SK-N-SH (cell line): ENCODE results near the gene MRGPRD. TPM values are rescaled to one million over a fixed set of nuclear protein-coding genes. Genes with fewer than 3 reads are reported as not detected.

Experiments
- CTCF ChIA-PET: fragments of 300-600, 350-600 bp; formaldehyde crosslinking; extraction: SDS; loops from one replicate; lab custom pipeline; 2021; lab: Yijun Ruan, JAX
- POLR2A ChIA-PET: fragments of 350-600 bp; sonication (Branson Sonifier 250); formaldehyde crosslinking; extraction: SDS; loops from one replicate; lab custom pipeline; 2020; ENCODE audit warnings: antibody characterized with exemption, inconsistent platforms; lab: Yijun Ruan, JAX
- DNase-seq: peaks from one replicate; pipeline ENCODE4 v3.0.0; 2012
- H2AFZ ChIP-seq: fragments of 200-600 bp; sonication (generic); 2 replicates; pipeline ENCODE4 v1.8.1; 2016; ENCODE audit warnings: antibody characterized with exemption, mild to moderate bottlenecking, low read depth
- H3F3A ChIP-seq: fragments of 200-600 bp; sonication (generic); replicated peaks from 2 replicates; pipeline ENCODE3; 2016; ENCODE audit warnings: antibody characterized with exemption, mild to moderate bottlenecking; ENCODE audit not compliant: insufficient read depth
- H3K27ac ChIP-seq, 2 experiments: fragments of 200-500 bp in 1 of 2; fragments of 200-600 bp in 1 of 2; sonication (Bioruptor generic) in 1 of 2; sonication (generic), shearing (Covaris generic) in 1 of 2; 2 replicates each; pipeline versions ENCODE4 v1.5.1 to v1.6.1; 2014 to 2016; ENCODE audit warnings: low read depth in 2 of 2, inconsistent platforms in 1 of 2, low read length in 1 of 2, mild to moderate bottlenecking in 1 of 2, mixed read lengths in 1 of 2
- H3K27me3 ChIP-seq: fragments of 200-600 bp; sonication (generic), shearing (Covaris generic); 2 replicates; pipeline ENCODE4 v1.6.1; 2016; ENCODE audit warnings: mixed run types; ENCODE audit not compliant: insufficient read depth
- H3K36me3 ChIP-seq, 2 experiments: fragments of 200-500 bp in 1 of 2; fragments of 200-600 bp in 1 of 2; sonication (Bioruptor generic) in 1 of 2; sonication (generic) in 1 of 2; replicated peaks in 1 of 2; 2 replicates each; pipeline versions ENCODE3 to v1.5.1; 2014 to 2016; ENCODE audit warnings: low read length in 1 of 2, mild to moderate bottlenecking in 1 of 2; ENCODE audit not compliant: insufficient read depth in 2 of 2, control insufficient read depth in 1 of 2
- H3K4me1 ChIP-seq, 2 experiments: fragments of 200-500 bp in 1 of 2; fragments of 200-600 bp in 1 of 2; sonication (Bioruptor generic) in 1 of 2; sonication (generic), shearing (Covaris generic) in 1 of 2; 2 replicates each; pipeline versions ENCODE4 v1.5.1 to v1.6.1; 2014 to 2016; ENCODE audit warnings: low read depth in 1 of 2, low read length in 1 of 2, mixed run types in 1 of 2; ENCODE audit not compliant: insufficient read depth in 2 of 2, control insufficient read depth in 1 of 2
- H3K4me2 ChIP-seq: fragments of 200-600 bp; sonication (generic), shearing (Covaris generic); 2 replicates; pipeline ENCODE4 v1.6.1; 2017; ENCODE audit warnings: mixed run types
- H3K4me3 ChIP-seq, 2 experiments: fragments of 200-500 bp in 1 of 2; fragments of 200-600 bp in 1 of 2; sonication (Bioruptor generic) in 1 of 2; sonication (generic), shearing (Covaris generic) in 1 of 2; 2 replicates each; pipeline versions ENCODE4 v1.5.1 to v1.8.1; 2014 to 2016; ENCODE audit warnings: low read depth in 2 of 2, inconsistent platforms in 1 of 2, low read length in 1 of 2, mild to moderate bottlenecking in 1 of 2, mixed read lengths in 1 of 2, moderate library complexity in 1 of 2
- H3K79me2 ChIP-seq: fragments of 200-600 bp; sonication (generic); 2 replicates; pipeline ENCODE4 v1.8.1; 2017; ENCODE audit warnings: mild to moderate bottlenecking; ENCODE audit not compliant: insufficient read depth
- H3K9ac ChIP-seq: fragments of 200-600 bp; sonication (generic); 2 replicates; pipeline ENCODE4 v1.6.1; 2017; ENCODE audit warnings: mixed run types
- H3K9me2 ChIP-seq: fragments of 200-600 bp; sonication (generic); 2 replicates; pipeline ENCODE4 v1.6.1; 2017; ENCODE audit warnings: mixed run types
- H3K9me3 ChIP-seq: fragments of 200-600 bp; sonication (generic); 2 replicates; pipeline ENCODE4 v1.6.1; 2017; ENCODE audit warnings: mixed run types, mild to moderate bottlenecking, moderate library complexity
- H4K20me1 ChIP-seq: fragments of 200-600 bp; sonication (generic); 2 replicates; pipeline ENCODE4 v1.6.1; 2017; ENCODE audit warnings: mild to moderate bottlenecking, mixed run types; ENCODE audit not compliant: insufficient read depth
- CHD2 ChIP-seq: fragments of 150-350 bp; IDR thresholded peaks from 2 replicates; pipeline ENCODE4 v1.6.1; 2018; ENCODE audit warnings: low read length; ENCODE audit not compliant: partially characterized antibody
- ELF1 ChIP-seq: IDR thresholded peaks from 2 replicates; pipeline ENCODE4 v1.4.0; 2012
- EP300 ChIP-seq, 2 experiments: IDR thresholded peaks; 2 replicates each; pipeline versions ENCODE4 v1.4.0 to v1.6.1; 2012; ENCODE audit warnings: borderline replicate concordance in 1 of 2, low read depth in 1 of 2, low read length in 1 of 2
- EZH2phosphoT487 ChIP-seq: fragments of 200-600 bp; sonication (generic); IDR thresholded peaks from 2 replicates; pipeline ENCODE4 v1.6.1; 2017; ENCODE audit warnings: low read depth, mixed run types, mild to moderate bottlenecking, antibody characterized with exemption, moderate library complexity, borderline replicate concordance
- FOSL2 ChIP-seq: IDR thresholded peaks from 2 replicates; pipeline ENCODE4 v1.4.0; 2012; ENCODE audit warnings: low read depth, mild to moderate bottlenecking, moderate library complexity, borderline replicate concordance
- GABPA ChIP-seq: IDR thresholded peaks from 2 replicates; pipeline ENCODE4 v1.4.0; 2012; ENCODE audit warnings: low read depth, mild to moderate bottlenecking
- IRF3 ChIP-seq: fragments of 150-350 bp; IDR thresholded peaks from 2 replicates; pipeline ENCODE4 v1.6.1; 2016; ENCODE audit warnings: mild to moderate bottlenecking, low read depth, low read length
- JUND ChIP-seq: IDR thresholded peaks from 2 replicates; pipeline ENCODE4 v1.4.0; 2012
- MXI1 ChIP-seq: IDR thresholded peaks from 2 replicates; pipeline ENCODE4 v1.6.1; 2012; ENCODE audit warnings: mild to moderate bottlenecking, low read depth, low read length, improper control_type of control experiment
- NFIC ChIP-seq: IDR thresholded peaks from 2 replicates; pipeline ENCODE4 v1.4.0; 2012; ENCODE audit warnings: borderline replicate concordance
- NRF1 ChIP-seq: IDR thresholded peaks from 2 replicates; pipeline ENCODE4 v1.6.1; 2012; ENCODE audit warnings: low read depth, mild to moderate bottlenecking, low read length
- RAD21 ChIP-seq: IDR thresholded peaks from 2 replicates; pipeline ENCODE4 v1.6.1; 2012; ENCODE audit warnings: mild to moderate bottlenecking, low read length
- RCOR1 ChIP-seq: fragments of 150-350 bp; IDR thresholded peaks from 2 replicates; pipeline ENCODE4 v1.6.1; 2017; ENCODE audit warnings: antibody characterized with exemption, low read length
- RFX5 ChIP-seq: IDR thresholded peaks from 2 replicates; pipeline ENCODE4 v1.6.1; 2012; ENCODE audit warnings: mild to moderate bottlenecking, improper control_type of control experiment, low read length
- RXRA ChIP-seq: IDR thresholded peaks from 2 replicates; pipeline ENCODE4 v1.4.0; 2012; ENCODE audit warnings: low read depth, mild to moderate bottlenecking, borderline replicate concordance
- SMC3 ChIP-seq: IDR thresholded peaks from 2 replicates; pipeline ENCODE4 v1.6.1; 2012; ENCODE audit warnings: low read depth, low read length, improper control_type of control experiment
- TAF1 ChIP-seq: IDR thresholded peaks from 2 replicates; pipeline ENCODE4 v1.6.1; 2012; ENCODE audit warnings: low read depth, mild to moderate bottlenecking, low read length, moderate library complexity, borderline replicate concordance
- TCF12 ChIP-seq: IDR thresholded peaks from 2 replicates; pipeline ENCODE4 v1.4.0; 2012
- YY1 ChIP-seq: IDR thresholded peaks from 2 replicates; pipeline ENCODE4 v1.4.0; 2012; ENCODE audit warnings: low read depth, mild to moderate bottlenecking
- WGBS: methylation state at CpG from one replicate; pipeline ENCODE4 v1.1.6; 2017; ENCODE audit warnings: low lambda C conversion rate; 5-methylcytosine and 5-hydroxymethylcytosine counted together
- polyA plus RNA-seq, 3 experiments: library from polyadenylated mRNA; depleted of rRNA; stranded (reverse); fragments of >200 nt; gene quantifications; 2 replicates each; pipeline ENCODE4 v1.2.3, GENCODE V29; 2012
- TF ChIP-seq, protein P1 (sequence below): IDR thresholded peaks from 2 replicates; pipeline ENCODE4 v1.4.0; 2012; ENCODE audit warnings: low read depth, borderline replicate concordance
- TF ChIP-seq, protein P2 (sequence below): IDR thresholded peaks from 2 replicates; pipeline ENCODE4 v1.6.1; 2012; ENCODE audit warnings: mild to moderate bottlenecking, low read depth, low read length, moderate library complexity

The MRGPRD gene
- polyA plus RNA-seq, 1 of the 3 experiments (the other 2 are of a cell fraction): not detected

GRCh38 chr11:69010361-69010891 lies 29.6 kb upstream of the MRGPRD start:
- WGBS: 83% methylated on average over 3 of the region's 9 CpGs
- Histone ChIP-seq H2AFZ (no peak overlapping the region), H3F3A (no peaks in the 10 kb centered on the region), H3K9ac (no peak overlapping the region), H3K79me2 (no peaks in the 10 kb centered on the region), H3K27me3 (no peaks in the 10 kb centered on the region), H3K36me3 (no peaks in the 10 kb centered on the region), H3K4me1 (peaks cover 28 to 53% of the 10 kb centered on the region in 2 experiments; a peak in 3 of 4 replicates), H4K20me1 (no peaks in the 10 kb centered on the region), H3K4me2 (no peak overlapping the region), H3K9me2 (no peaks in the 10 kb centered on the region), H3K9me3 (no peaks in the 10 kb centered on the region), H3K4me3 (no peak overlapping the region), H3K27ac (peak overlapping the region in 1 of 2 experiments; percentile 47; a peak in 1 of 4 replicates)
- CTCF ChIA-PET: interaction anchor here (1.2 to 4.6 kb wide), 5 partner anchors 9 to 91 kb away, joined by 3 to 26 read pairs (median 4); no protein-coding TSS in a partner anchor
- TF ChIP-seq, protein P1, sequence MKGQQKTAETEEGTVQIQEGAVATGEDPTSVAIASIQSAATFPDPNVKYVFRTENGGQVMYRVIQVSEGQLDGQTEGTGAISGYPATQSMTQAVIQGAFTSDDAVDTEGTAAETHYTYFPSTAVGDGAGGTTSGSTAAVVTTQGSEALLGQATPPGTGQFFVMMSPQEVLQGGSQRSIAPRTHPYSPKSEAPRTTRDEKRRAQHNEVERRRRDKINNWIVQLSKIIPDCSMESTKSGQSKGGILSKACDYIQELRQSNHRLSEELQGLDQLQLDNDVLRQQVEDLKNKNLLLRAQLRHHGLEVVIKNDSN: no peak
- TF ChIP-seq SMC3: no peak
- TF ChIP-seq RCOR1: no peak
- TF ChIP-seq JUND: no peak
- TF ChIP-seq GABPA: no peak
- TF ChIP-seq RFX5: no peak
- TF ChIP-seq TCF12: no peak
- no peak for TF ChIP-seq MXI1
- TF ChIP-seq EZH2phosphoT487: no peak
- TF ChIP-seq CHD2: no peak
- no peak for TF ChIP-seq IRF3
- TF ChIP-seq EP300 (IDR thresholded peaks at IDR 0.05; ENCODE audit: borderline replicate concordance in 1 of 2, low read depth in 1 of 2, low read length in 1 of 2): no peak
- no peak for TF ChIP-seq FOSL2
- peak; percentile 63 for DNase-seq
- POLR2A ChIA-PET: interaction anchor here (1.4 kb wide), 1 partner anchor 12 kb away, joined by 3 read pairs; no protein-coding TSS in a partner anchor

DNA sequence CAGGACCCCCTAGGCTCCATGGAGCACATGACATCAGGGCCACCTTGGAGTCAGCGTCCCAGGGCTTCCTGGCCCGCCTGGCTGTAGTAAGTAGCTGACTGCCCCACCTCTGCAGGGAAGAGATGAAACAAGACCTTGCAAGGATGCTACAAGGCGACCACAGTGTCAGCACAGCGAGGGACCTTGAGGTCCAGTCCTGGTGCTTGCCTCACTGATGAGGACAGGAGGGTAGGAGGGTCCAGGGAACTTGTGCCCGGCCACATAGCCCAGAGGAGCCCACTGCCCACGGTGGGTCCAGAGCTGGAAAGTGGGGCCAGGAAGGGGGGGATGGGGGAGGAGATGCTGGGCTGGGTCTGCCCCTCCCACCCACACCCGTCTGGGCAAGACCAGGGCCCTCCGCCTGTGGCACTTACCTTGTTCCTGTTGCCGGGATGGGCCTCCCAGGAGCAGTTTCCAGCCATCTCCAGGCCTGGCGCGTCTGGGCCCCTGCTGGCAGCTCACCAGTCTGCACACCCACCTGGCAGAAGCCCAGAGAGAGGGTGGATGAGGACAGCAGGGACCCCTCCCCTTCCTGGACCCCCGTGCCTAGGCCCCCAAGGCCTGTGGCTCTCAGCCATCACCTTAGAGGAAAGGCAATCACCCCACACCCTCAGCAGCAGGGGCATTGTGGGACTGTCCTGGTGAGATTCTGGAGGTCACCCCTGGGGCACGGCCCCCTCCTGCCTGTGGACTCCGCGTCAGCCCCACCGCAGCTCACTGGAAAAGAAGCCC lies 28.8 kb upstream of the MRGPRD start:
- DNase-seq: peak; percentile 78
- Histone ChIP-seq H3K27me3 (no peaks in the 10 kb centered on the region), H3K9ac (no peak overlapping the region), H3K36me3 (no peaks in the 10 kb centered on the region), H3K4me2 (no peak overlapping the region), H3K4me1 (peaks cover 28 to 46% of the 10 kb centered on the region in 2 experiments; a peak in 3 of 4 replicates), H4K20me1 (no peaks in the 10 kb centered on the region), H3K4me3 (no peak overlapping the region), H2AFZ (0 out of 2 replicates have a peak overlapping the region, but pooled peaks have one; percentile 67), H3K9me3 (no peaks in the 10 kb centered on the region), H3K79me2 (no peaks in the 10 kb centered on the region), H3F3A (no peaks in the 10 kb centered on the region), H3K9me2 (no peaks in the 10 kb centered on the region), H3K27ac (peak overlapping the region; percentile 47 to 67; a peak in 2 of 4 replicates)
- WGBS: 89% methylated on average over 8 of the region's 16 CpGs
- CTCF ChIA-PET: interaction anchor here (1.0 to 4.6 kb wide), 6 partner anchors 8 to 92 kb away, joined by 3 to 26 read pairs (median 4); no protein-coding TSS in a partner anchor
- POLR2A ChIA-PET: no interaction called here
- TF ChIP-seq RXRA (no peak), RAD21 (no peak), ELF1 (no peak), SMC3 (no peak), CHD2 (no peak), FOSL2 (no peak), NFIC (no peak), EZH2phosphoT487 (no peak), YY1 (no peak), TAF1 (no peak), NRF1 (no peak), RFX5 (no peak)
- TF ChIP-seq, protein P2, sequence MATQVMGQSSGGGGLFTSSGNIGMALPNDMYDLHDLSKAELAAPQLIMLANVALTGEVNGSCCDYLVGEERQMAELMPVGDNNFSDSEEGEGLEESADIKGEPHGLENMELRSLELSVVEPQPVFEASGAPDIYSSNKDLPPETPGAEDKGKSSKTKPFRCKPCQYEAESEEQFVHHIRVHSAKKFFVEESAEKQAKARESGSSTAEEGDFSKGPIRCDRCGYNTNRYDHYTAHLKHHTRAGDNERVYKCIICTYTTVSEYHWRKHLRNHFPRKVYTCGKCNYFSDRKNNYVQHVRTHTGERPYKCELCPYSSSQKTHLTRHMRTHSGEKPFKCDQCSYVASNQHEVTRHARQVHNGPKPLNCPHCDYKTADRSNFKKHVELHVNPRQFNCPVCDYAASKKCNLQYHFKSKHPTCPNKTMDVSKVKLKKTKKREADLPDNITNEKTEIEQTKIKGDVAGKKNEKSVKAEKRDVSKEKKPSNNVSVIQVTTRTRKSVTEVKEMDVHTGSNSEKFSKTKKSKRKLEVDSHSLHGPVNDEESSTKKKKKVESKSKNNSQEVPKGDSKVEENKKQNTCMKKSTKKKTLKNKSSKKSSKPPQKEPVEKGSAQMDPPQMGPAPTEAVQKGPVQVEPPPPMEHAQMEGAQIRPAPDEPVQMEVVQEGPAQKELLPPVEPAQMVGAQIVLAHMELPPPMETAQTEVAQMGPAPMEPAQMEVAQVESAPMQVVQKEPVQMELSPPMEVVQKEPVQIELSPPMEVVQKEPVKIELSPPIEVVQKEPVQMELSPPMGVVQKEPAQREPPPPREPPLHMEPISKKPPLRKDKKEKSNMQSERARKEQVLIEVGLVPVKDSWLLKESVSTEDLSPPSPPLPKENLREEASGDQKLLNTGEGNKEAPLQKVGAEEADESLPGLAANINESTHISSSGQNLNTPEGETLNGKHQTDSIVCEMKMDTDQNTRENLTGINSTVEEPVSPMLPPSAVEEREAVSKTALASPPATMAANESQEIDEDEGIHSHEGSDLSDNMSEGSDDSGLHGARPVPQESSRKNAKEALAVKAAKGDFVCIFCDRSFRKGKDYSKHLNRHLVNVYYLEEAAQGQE: no peak
